Neutrophil (primary cell): Measurements from ENCODE around the gene BAZ1B.
"Not testable (repeated sequence)": the region's sequence is repeated elsewhere in the genome, so short reads cannot be mapped to it uniquely, and the experiment has no call there.

Source experiments
- H3K27ac ChIP-seq: fragments of 200-600 bp; sonication (generic); 2 replicates; pipeline ENCODE4 v1.5.1; 2016; ENCODE audit warnings: mild to moderate bottlenecking, moderate library complexity
- H3K27me3 ChIP-seq: fragments of 200-600 bp; sonication (generic); 2 replicates; pipeline ENCODE4 v1.6.0; 2016; ENCODE audit warnings: mild to moderate bottlenecking
- H3K36me3 ChIP-seq: fragments of 200-600 bp; sonication (generic); 2 replicates; pipeline ENCODE4 v1.5.1; 2017
- H3K4me1 ChIP-seq, 2 experiments: fragments of 200-600 bp in 1 of 2; sonication (generic) in 1 of 2; 1 replicate in 1 of 2; 2 replicates in 1 of 2; pipeline versions ENCODE4 v1.5.1 to v1.6.1; 2013 to 2016; ENCODE audit warnings: low read depth in 1 of 2, low read length in 1 of 2, mild to moderate bottlenecking in 1 of 2, moderate library complexity in 1 of 2; ENCODE audit not compliant: control insufficient read depth in 1 of 2, insufficient read depth in 1 of 2
- H3K4me3 ChIP-seq, 2 experiments: fragments of 200-600 bp in 1 of 2; sonication (generic) in 1 of 2; 1 replicate in 1 of 2; 2 replicates in 1 of 2; pipeline ENCODE4 v1.5.1; 2013 to 2016; ENCODE audit warnings: low read depth in 1 of 2, low read length in 1 of 2, mild to moderate bottlenecking in 1 of 2, moderate library complexity in 1 of 2
- H3K9me3 ChIP-seq: fragments of 200-600 bp; sonication (generic); 2 replicates; pipeline ENCODE4 v1.5.1; 2016
- TF ChIP-seq, protein P1 (sequence below): fragments of 200-600 bp; sonication (generic); IDR thresholded peaks from 2 replicates; pipeline ENCODE4 v1.5.1; 2016; ENCODE audit warnings: antibody characterized with exemption

BAZ1B gene

DNA sequence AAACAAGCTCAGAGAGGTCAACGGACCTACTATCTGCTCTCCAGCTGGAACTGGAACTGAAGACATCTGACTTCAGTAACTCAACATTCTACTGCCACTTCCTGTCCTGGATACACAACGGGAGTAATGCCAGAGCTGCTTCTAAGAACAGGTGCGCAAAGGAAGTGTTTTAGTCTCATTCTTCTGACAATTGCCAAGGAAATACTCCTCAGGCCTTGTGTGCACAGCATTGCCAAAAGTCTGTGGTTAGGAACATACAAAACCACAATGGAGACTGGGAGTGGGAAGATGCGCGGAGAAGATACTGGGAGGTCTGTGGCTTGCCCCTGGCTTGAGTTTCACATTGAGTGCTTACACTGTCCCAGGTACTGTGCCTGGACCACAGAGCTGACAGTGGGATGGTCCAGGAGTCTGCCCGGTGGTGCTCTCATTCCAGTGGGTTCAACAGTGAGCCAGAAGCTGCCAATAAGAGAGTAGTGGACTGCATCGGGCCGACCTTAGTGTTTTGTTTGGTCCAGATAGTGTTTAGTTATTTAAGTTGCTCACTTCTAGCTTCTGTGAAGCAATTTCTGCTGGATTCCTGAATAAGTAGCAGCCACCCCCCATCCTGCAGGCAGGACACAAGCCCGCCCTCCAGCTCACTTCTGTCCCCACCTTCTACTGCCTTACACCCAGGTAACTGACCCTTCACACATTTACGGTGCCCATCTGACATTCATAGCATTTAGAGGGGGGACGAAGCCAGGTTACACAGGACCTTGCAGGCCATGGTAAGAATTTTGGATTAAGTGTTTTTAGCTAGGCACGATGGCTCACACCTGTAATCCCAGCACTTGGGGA lies 46.0 kb upstream of the BAZ1B start:
- H3K27me3 ChIP-seq, result no peaks in the 10 kb centered on the region
- peaks cover 43% of the 10 kb centered on the region for H3K36me3 ChIP-seq
- TF ChIP-seq, protein P1, sequence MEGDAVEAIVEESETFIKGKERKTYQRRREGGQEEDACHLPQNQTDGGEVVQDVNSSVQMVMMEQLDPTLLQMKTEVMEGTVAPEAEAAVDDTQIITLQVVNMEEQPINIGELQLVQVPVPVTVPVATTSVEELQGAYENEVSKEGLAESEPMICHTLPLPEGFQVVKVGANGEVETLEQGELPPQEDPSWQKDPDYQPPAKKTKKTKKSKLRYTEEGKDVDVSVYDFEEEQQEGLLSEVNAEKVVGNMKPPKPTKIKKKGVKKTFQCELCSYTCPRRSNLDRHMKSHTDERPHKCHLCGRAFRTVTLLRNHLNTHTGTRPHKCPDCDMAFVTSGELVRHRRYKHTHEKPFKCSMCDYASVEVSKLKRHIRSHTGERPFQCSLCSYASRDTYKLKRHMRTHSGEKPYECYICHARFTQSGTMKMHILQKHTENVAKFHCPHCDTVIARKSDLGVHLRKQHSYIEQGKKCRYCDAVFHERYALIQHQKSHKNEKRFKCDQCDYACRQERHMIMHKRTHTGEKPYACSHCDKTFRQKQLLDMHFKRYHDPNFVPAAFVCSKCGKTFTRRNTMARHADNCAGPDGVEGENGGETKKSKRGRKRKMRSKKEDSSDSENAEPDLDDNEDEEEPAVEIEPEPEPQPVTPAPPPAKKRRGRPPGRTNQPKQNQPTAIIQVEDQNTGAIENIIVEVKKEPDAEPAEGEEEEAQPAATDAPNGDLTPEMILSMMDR, result no peak
- H3K4me1 ChIP-seq, result peaks cover 0 to 13% of the 10 kb centered on the region in 2 experiments
- H3K27ac ChIP-seq, result no peak overlapping the region
- no peak overlapping the region for H3K4me3 ChIP-seq
- H3K9me3 ChIP-seq, result no peaks in the 10 kb centered on the region

DNA sequence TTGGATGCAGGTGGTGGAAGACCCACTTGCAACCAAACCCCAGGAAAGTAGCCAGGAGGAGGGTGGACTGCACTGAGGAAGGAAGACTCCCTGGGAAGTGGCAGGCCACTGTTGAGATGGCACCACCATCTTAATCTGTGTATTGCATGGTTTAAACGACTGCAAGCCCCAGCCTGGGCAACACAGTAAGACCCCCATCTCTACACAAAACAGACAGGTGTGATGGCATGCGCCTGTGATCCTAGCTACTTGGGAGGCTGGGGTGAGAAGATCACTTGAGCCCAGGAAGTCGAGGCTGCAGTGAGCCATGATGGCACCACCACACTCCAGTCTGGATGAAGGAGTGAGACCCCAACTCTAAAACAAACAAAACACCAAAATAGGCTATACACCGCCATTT lies 45.0 kb upstream of the BAZ1B start:
- no peak overlapping the region for H3K27ac ChIP-seq
- H3K9me3 ChIP-seq, result no peaks in the 10 kb centered on the region
- H3K4me1 ChIP-seq, result peaks cover 0 to 13% of the 10 kb centered on the region in 2 experiments
- peaks cover 4% of the 10 kb centered on the region for H3K27me3 ChIP-seq
- H3K36me3 ChIP-seq, result peaks cover 34% of the 10 kb centered on the region
- TF ChIP-seq, protein P1, result no peak
- H3K4me3 ChIP-seq, result no peak overlapping the region

DNA sequence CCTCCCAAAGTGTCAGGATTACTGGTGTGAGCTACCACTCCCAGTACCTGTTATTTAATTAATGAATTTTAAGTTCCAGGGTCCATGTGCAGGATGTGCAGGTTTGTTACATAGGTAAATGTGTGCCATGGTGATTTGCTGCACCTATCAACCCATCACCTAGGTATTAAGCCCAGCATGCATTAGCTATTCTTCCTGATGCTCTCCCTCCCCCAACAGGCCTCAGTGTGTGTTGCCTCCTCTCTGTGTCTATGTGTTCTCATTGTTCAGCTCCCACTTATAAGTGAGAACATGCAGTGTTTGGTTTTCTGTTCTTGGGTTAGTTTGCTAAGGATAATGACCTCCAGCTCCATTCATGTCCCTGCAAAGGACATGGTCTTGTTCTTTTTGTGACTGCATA lies 44.3 kb upstream of the BAZ1B start:
- H3K4me3 ChIP-seq, result peak overlapping the region in 1 of 2 experiments; percentile 45
- H3K4me1 ChIP-seq, result peaks cover 0 to 13% of the 10 kb centered on the region in 2 experiments
- peaks cover 27% of the 10 kb centered on the region for H3K36me3 ChIP-seq
- not testable (repeated sequence) for H3K27me3 ChIP-seq, H3K9me3 ChIP-seq, H3K27ac ChIP-seq

DNA sequence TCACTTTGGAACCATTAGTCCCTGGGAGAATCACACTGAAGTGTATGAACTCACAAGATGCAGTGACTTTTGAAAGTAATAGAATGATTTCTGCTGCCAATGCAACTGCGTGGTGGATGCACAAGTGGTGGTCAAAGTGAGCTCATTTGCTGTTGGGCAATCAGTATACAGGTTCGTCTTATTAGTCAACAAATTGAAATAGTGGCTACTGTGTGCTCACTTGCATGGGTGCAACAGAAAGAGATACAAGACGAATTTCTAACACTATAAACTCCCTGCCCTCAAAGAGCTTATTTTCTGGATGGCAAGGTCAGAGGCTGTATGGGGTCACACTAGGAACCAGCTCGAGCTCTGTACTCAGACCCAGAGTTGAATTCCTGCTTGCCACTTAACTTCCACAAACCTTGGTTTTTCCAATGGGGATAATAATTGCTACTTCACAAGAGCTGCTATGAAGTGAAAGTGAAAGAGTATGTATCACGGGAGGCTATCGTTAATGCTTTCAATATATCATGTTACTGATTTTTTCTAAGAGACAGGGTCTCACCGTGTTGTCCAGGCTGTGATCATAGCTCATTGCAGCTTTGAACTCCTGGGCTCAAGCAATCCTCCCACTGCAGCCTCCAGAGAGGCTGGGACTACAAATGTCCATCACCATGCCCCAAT lies 43.7 kb upstream of the BAZ1B start:
- Histone ChIP-seq H3K27me3 (peaks cover 7% of the 10 kb centered on the region), H3K9me3 (no peaks in the 10 kb centered on the region), H3K36me3 (peaks cover 20% of the 10 kb centered on the region), H3K27ac (no peak overlapping the region), H3K4me1 (peaks cover 0 to 13% of the 10 kb centered on the region in 2 experiments), H3K4me3 (peak overlapping the region in 1 of 2 experiments; percentile 45)
- TF ChIP-seq, protein P1, result no peak

DNA sequence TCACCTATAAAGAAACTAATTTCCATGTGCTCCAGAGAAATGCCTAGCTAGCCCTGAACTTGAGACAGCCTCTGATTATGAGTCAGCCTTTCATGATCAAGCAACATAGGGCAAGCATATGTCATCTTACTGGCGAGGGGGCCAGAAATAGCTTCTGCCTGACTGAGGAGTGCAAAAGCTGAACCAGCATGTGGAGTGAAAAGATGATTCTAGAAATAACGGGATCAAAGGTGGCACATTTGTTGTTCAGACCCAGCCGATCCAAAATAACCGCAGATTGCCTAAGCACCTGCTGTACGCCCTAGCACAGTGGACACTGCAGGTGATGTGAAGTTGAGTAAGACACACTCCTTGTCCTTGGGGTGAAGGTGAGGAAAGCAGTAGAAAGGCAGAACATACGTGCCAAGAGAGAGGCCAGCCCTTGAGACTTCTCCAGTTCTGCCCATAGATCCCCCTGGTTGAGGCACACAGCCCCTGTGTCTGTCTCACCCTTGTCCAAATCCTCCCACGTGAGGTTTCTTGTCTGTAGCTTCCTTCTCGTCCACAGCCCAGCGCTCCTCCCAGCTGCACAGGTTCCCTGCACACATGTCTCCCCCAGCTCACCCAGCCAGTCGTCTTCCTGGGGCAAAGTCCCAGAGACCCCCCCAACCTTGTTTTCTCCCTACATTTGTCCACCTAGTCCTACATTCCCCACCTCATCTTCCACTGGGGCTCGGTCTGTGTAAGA lies 38.2 kb upstream of the BAZ1B start:
- no peaks in the 10 kb centered on the region for H3K36me3 ChIP-seq
- H3K4me3 ChIP-seq, result no peak overlapping the region
- H3K27me3 ChIP-seq, result peaks cover 17% of the 10 kb centered on the region
- TF ChIP-seq, protein P1, result no peak
- no peak overlapping the region for H3K27ac ChIP-seq
- peaks cover 21 to 22% of the 10 kb centered on the region in 2 experiments for H3K4me1 ChIP-seq
- H3K9me3 ChIP-seq, result no peaks in the 10 kb centered on the region
